ENCODE results near the gene RAE1. TPM values are rescaled to one million over a fixed set of nuclear protein-coding genes. Genes with fewer than 3 reads are reported as not detected.
A peak's percentile ranks its signal among the peaks of the same experiment; 100 is the strongest.

RAE1 gene
- total RNA-seq: 35.7 and 36.6 TPM in 2 replicates

- Mint-ChIP-seq H3K9me3 (no peaks in the 10 kb centered on the region), H3K27ac (peak within 1 kb of the TSS; percentile 79), H3K36me3 (ENCODE audit: low read depth) (peaks cover 31% of the 10 kb centered on the region), H3K4me3 (peak within 1 kb of the TSS; percentile 90), H3K4me1 (peaks cover 17% of the 10 kb centered on the region), H3K27me3 (peaks cover 3% of the 10 kb centered on the region)
- POLR2A ChIA-PET: interaction anchor here (1.3 kb wide), 1 partner anchor 152 kb away, joined by 4 read pairs; no protein-coding TSS in a partner anchor
- DNase-seq (peak; percentile 82), ATAC-seq (ENCODE audit: low read depth) (peak; percentile 86)
- no peak for TF ChIP-seq CTCF (IDR thresholded peaks at IDR 0.05)
- CTCF ChIA-PET: interaction anchor here (0.9 kb wide), 1 partner anchor 8 kb away, joined by 3 read pairs; no protein-coding TSS in a partner anchor
- intact Hi-C loops (cut with micrococcal nuclease): loop anchor here (1.0 to 10.0 kb wide), 6 partner anchors 39 to 1034 kb away; partner anchors contain the start of genes AURKA, CSTF1, RAB22A and RTF2
Measured at GRCh38 chr20:57351042-57351783, at the start of gene RAE1. Gene RAE1, plus strand, starts transcription at chr20:57351255. Its CDS starts 2,784 bp downstream, at chr20:57354039.

GRCh38 chr20:57306747-57307146, 44.3 kb upstream of the RAE1 start:
- POLR2A ChIA-PET: no interaction called here
- no peak for TF ChIP-seq CTCF (IDR thresholded peaks at IDR 0.05)
- DNase-seq (no peak), ATAC-seq (ENCODE audit: low read depth) (no peak)
- Mint-ChIP-seq H3K27ac (no peak overlapping the region), H3K36me3 (ENCODE audit: low read depth) (no peaks in the 10 kb centered on the region), H3K9me3 (no peaks in the 10 kb centered on the region), H3K4me1 (no peaks in the 10 kb centered on the region), H3K27me3 (peaks cover 14% of the 10 kb centered on the region), H3K4me3 (no peak overlapping the region)
- CTCF ChIA-PET: no interaction called here
- intact Hi-C loops (cut with micrococcal nuclease): no loop called here

DNA sequence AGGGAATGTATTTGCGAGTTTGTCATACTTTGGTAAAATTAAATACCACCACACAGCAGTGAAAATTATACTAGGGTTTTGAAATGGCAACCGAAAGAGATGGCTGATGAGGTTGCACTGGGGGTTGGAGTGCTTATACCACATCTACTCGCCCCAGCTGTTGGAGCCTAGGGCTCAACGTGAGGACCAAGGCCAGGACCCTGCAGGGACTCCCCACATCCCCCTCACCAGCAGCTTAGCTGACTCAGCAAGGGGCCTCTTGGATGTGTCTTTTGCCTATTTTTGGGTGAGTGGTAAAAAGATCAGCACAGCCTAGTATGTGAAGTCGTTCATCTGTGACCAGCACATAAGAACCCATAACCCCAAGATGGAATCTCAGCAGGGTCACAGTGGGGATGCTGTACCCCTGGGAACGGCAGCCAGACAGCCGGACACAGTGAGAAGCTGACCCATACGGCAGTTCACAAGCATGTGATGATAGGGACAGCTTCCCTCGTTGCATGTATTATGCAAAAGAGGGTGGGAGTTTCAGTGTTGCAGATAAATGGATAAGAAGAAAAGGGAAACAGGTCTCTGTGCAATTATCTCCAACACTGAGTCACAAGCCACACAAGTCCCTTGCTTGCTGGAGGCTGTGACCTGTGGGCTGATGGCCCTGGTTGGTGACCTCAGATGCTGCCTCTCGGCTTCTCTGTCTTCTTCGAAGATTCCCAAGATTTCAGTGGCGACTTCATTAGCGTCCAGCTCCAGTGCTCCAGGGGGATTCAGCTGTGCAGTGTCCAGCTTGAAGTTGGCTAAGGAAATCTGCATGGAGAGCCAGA, 42.4 kb upstream of the RAE1 start:
- POLR2A ChIA-PET: no interaction called here

GRCh38 chr20:57309544-57310115, 41.4 kb upstream of the RAE1 start:
- Mint-ChIP-seq H3K27ac (no peak overlapping the region), H3K27me3 (peaks cover 14% of the 10 kb centered on the region), H3K9me3 (no peaks in the 10 kb centered on the region), H3K4me3 (no peak overlapping the region), H3K4me1 (no peaks in the 10 kb centered on the region), H3K36me3 (ENCODE audit: low read depth) (no peaks in the 10 kb centered on the region)
- ChIA-PET POLR2A (no interaction called here), CTCF (no interaction called here)
- DNase-seq (no peak), ATAC-seq (ENCODE audit: low read depth) (no peak)
- intact Hi-C loops (cut with micrococcal nuclease): no loop called here
- no peak for TF ChIP-seq CTCF (IDR thresholded peaks at IDR 0.05)

More for the DNA sequence above, 42.4 kb upstream of the RAE1 start:
- no peak for TF ChIP-seq CTCF (IDR thresholded peaks at IDR 0.05)
- no peak overlapping the region for H3K4me3 Mint-ChIP-seq
- H3K27me3 Mint-ChIP-seq: peaks cover 14% of the 10 kb centered on the region
- H3K4me1 Mint-ChIP-seq: no peaks in the 10 kb centered on the region
- no peak for ATAC-seq (ENCODE audit: low read depth)
- no peaks in the 10 kb centered on the region for H3K9me3 Mint-ChIP-seq
- CTCF ChIA-PET: no interaction called here
- no peak for DNase-seq
- no peaks in the 10 kb centered on the region for H3K36me3 Mint-ChIP-seq (ENCODE audit: low read depth)
- intact Hi-C loops (cut with micrococcal nuclease): no loop called here
- H3K27ac Mint-ChIP-seq: no peak overlapping the region

Measured in activated B cell treated with CpG ODN at 0.5 μM for 24 hours (primary cell).